NCI-H748 treated with DMSO at 0.1 percent for 48 hours (cell line): ENCODE data around the gene UBE2E3.
"Not testable (repeated sequence)": the region's sequence is repeated elsewhere in the genome, so short reads cannot be mapped to it uniquely, and the experiment has no call there.

Experiments
- DNase-seq: peaks from one replicate; lab custom pipeline; 2025; lab: John Stamatoyannopoulos, UW

The UBE2E3 gene

DNA sequence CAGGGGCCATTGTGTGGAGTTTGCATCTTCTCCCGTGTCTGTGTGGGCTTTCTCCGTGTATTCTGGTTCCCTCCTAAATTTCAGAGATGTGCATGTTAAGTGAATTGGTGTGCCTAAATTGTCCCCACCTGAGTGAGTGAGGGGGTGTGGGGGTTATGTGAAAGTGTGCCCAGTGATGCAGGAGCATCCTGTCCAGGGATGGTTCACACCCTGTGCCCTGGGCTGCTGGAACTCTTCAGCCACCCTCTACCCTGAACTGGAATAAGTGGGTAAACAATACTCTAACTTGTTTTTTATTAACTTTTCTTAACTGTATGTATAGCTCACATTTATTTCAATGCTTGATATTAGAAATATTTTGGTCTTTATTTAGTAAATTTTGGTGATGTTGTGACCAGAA is 56.0 kb downstream of the UBE2E3 start:
- DNase-seq: no peak

DNA sequence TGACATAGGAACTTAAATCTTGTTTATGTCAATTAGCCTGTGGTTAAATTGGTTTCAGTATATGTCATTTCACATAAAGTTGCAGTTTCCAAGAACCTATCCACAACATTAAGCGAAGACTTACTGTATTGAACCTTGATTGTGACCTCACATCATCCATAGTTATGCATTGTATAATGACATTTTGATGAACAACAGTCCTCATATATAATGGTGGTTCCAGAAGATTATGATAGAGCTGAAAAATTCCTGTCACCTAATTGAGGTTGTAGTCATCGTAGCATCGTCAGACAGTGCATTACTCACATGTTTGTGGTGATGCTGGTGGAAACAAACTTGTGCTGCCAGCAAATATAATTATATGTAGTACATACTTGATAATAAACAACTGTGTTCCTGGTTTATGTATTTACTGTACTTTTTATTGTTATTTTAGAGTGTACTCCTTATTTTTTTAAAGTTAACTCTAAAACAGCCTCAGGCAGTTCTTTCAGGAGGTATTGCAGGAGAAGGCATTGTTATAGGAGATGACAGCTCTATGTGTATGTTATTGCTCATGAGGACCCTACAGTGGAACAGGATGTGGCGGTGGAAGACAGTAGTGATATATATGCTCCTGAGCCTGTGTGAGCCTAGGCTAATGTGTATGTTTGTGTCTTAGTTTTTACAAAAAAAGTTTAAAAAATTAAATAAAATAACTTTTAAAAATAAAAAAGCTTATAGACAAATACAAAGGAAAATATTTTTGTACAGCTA is 56.6 kb downstream of the UBE2E3 start:
- DNase-seq: no peak

DNA sequence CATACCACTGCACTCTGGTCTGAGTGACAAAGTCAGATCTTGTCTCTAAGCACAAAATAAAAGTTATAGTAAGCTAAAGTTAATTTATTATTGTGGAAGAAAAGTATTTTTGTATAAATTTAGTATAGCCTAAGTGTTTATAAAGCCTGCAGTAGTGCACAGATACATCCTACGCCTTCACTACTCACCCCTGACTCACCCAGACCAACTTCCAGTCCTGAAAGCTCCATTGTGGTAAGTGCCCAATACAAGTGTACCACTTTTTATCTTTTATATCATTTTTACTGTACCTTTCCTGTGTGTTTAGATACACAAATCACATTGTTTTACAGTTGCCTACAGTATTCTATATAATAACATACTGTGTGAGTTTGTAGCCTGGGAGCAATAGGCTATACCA is 57.5 kb downstream of the UBE2E3 start:
- no peak for DNase-seq

DNA sequence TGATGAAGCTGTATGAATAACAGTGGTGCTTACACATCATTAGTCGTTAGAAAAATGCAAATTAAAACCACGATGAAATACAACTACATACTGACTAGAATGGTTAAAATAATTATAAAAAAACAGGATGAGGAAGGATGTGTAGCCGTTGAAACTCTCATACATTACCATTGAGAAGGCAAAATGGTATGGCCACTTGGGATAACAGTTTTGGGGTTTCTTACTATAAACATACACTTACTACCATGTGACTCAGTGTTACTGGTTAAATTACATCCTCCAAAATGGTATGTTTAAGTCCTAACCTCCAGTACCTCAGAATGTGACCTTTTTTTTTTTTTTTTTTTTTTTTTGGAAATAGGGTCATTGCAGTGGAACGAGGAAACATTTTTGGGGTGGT is 58.4 kb downstream of the UBE2E3 start:
- DNase-seq: no peak

DNA sequence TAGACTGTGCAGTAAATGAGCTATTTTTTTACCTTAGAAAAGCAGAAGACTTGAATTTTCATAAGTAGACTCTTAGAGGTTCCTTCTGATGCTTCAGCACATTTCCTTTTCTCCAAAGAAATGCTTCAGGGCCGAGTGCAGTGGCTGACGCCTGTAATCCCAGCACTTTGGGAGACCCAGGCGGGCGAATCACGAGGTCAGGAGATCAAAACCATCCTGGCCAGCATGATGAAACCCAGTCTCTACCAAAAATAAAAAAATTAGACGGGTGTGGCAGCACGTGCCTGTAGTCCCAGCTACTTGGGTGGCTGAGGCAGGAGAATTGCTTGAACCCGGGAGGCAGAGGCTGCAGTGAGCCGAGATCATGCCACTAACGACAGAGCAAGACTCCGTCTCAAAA is 60.4 kb downstream of the UBE2E3 start:
- not testable (repeated sequence) for DNase-seq

DNA sequence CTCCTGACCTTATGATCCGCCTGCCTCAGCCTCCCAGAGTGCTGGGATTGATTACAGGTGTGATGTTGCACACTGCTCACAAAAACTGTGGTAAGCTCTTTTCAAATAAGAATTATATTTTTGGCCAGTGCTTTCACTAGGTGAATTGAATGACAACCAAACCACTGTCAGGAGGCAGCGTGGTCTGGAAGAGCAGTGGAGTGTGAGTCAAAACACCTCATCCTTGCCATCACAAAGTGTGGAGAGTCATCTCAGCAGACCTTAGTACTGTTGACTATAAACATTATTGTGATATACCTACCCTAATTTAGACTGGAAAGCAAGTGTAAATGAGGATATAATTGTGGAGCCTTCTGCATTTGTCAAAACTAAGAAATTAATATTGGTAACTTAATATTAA is 61.3 kb downstream of the UBE2E3 start:
- no peak for DNase-seq

DNA sequence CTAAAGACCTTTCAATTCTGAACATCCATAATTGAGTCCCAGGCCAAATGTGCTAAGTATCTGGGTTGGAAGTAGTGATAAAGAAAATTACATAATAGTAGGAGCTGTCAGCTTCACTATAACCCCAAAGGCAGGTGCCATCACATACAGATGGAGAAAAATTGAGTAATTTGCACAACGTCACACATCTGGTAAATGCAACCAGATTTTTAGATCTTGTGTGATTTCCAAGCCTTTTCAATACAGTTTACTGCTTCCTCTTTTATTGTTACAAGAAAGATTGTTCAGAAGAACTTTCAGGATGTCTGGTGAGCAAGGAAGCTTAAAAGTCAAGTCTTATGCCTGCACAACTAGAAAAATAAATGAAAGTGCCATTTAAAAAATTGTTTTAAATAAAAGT is 62.3 kb downstream of the UBE2E3 start:
- no peak for DNase-seq

DNA sequence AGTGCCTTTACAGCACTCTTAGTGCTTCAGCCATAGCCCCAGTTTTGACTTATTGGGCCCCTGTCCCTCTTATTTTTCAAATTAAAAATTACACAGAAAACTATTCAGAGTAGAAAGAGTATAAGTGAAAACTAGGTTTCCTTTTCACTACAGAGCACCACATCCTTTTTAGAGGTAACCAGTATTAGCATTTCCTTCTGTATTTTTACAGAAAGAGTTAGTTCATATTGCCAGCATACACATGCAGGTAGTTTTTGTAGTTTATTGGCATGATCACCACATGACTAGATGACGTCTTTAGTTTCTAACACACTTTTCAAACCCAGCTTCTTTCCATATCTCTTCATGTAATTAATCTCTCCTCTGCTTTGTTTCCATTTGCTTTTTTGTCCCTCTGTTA is 66.4 kb downstream of the UBE2E3 start:
- DNase-seq: no peak

DNA sequence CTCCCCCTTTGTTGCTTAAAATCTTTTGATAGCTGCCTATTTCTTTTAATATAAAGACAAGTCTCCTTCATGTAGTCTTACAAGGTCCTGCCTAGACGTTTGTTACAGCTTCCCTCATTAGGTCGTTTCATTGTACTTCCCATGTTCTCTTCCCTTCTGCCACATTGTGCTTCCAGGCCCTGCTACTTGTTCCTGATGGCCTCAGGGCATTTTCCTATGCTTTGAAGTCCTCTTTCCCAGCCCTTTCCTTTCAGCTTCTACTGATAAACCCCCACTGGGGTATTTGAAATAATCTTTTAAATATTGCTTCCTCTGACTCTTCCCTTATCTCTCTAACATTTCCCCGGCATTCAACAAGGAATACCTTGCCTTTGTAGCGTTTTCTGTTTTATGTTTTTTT is 67.4 kb downstream of the UBE2E3 start:
- DNase-seq: no peak

DNA sequence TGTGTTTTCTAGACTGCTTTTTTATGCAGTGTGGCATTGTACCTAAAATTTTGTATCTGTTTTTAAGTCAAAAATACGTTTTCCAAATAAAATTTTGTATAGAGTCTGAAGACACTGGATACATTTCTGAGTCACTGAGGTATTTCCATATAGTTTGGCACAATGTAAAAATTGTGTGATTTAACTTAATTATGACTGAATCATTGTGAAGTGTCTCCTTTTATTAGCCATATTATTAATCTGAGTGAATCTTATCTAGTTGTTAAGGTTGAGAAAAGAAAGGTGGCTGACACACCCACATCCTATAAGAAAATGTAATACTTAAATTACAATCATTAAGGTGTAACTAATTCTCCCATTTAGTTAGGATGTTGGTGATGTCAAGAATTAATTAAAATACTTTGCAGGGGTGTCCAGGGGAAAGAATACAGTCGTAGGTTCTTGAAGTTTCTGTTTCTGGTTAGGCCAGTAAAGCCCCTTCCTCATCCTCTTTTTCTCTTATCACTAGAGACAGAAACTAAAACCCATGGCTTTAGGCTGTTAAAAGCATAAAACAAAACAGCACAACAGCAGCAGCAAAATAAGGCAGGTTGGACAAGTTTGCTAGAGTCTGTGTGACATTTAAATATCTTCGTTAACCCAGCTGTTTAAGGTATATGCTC is 71.6 kb downstream of the UBE2E3 start:
- no peak for DNase-seq

DNA sequence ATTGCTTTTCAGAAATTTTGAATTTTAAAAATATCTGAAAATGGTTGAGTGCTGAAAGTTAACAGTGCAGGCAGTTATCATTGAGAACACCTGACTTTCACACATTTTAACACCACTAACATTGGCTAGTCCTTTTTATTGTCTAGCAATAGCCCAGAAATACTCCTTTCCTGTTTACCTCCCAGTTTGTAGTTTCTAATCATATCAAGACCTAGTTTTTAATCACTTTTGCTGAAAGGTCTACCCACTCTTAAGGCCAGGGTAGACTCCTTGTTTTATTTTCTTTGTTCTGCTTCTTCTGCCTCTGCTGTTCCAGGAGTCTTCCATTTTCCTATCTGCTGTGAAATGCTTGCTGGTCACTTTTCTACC is 72.1 kb downstream of the UBE2E3 start:
- DNase-seq: no peak

DNA sequence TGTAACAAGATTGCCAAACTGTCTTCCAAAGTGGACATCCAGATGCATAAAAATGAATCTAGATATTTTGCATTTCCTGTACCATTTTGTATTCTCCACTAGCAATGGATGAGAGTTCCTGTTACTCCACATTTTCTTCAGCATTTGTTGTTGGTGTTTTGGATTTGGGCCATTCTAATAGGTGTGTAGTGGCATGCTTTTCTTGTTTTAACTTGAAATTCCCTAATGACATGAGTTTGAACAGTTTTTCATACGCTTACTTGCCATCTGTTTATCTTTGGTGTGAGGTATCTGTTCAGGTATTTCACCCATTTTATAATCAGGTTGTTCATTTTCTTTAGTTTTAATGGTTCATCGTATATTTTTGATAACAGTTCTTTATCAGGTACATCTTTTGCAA is 73.9 kb downstream of the UBE2E3 start:
- no peak for DNase-seq

DNA sequence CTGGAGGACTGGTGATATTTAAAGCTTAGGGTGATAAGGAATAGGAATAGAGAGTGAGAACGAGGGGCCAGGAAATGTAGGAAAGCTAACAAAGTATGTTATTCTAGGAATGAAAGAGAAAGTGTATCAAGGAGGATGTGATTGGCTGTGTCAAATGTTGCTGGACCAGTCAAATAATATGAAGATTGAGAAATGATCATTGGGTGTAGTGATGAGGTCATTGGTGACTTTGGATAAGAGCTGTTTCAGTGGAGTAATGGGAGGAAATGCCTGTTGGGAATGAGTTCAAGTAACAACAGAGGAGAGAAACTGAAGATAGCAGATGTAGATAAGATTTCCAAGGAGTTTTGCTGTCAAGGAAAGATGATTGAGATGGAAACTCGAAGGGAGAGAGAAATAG is 74.4 kb downstream of the UBE2E3 start:
- DNase-seq: no peak

DNA sequence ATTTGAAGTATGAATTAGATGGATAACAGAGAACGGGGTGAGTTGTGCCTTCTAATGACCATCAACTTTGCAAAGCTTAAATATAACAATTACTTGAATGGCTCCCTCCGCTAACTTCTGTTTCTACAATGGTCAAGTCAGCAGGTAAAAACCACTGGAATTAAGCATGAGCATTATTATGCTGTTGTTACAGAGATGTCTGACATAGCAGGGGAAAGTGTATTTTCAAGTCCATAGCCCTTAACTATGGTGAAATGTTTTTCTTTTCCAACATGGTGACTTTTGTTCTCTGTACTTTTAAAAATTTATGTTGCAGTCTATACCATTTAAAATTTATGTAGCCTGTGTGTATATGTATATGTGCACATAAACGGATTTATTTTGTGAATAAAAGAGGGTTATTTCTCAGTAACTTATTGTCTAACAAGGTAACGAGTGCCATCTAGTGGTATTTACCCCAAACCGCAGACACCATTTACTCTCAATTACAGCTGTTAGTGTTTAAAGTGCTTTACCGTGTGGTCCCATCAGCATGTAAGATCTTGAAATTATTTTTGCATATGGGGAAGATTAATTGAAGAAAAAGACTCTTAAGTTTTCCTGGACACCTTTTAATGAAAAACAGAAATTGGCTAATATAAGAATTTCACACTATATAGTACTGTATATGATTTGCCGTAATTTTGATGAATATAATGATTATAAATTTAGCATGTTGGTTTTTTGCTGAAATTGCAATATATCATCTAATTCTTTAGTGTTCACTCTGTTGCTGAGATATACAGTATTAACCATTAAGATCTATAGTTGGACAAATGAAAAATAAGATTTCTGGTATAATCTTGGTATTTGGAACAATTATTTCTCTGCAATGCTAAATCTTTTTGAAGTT is 78.2 kb downstream of the UBE2E3 start:
- peak; percentile 69 for DNase-seq

DNA sequence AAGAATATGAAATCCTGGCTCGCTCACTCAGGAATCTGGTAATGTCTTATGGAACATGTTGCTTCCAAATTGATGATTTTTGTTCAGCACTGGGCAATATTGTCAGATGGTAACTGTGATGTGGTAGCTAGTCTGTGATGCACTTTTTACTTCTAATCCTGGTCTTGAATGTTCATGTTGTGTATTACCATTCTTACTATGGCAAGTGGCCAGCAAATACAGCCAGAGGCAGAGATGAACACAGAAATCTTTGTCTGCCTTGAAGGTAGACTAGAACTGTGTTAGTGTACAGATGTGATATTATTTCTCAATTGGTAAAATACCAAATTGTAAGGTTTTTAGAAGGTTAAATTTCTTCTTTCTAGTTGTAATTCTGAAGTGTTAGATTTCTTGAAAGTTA is 83.3 kb downstream of the UBE2E3 start:
- DNase-seq: no peak

DNA sequence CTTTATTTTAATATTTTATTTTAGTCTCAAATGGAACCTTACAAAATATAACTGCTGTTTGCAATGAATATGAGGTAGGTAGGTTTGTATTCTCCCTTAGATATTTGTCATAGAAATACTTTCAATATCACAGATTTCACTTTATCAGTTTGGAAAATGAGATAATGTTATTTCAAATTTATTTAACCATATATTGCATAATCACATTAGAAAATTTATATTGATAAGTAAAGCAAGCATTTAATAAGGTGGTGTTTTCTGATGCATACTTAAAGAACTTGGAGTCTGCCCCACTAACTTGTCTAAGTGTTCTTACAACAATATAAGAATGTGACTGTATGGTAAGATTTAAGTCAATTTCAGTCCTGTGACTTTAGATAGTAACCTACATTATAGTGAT is 85.1 kb downstream of the UBE2E3 start:
- no peak for DNase-seq

DNA sequence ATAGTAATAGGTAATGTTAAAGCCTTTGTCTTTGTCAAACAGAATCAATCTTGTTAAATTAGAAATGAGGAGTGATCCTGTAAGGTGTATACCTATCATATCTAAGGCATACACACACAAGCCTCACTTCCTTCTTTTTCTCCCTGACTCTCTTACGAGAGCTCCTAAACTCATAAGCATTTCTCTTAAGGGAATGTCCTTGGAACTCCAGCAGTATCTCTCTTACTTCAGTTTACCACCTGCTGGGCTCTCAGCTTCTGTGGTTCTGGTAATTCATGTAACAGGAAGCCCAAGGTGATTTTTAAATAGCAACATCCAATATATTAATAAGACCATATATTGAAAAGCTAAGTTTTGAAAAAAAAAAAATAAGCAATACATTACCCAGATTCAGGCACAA is 85.9 kb downstream of the UBE2E3 start:
- no peak for DNase-seq

DNA sequence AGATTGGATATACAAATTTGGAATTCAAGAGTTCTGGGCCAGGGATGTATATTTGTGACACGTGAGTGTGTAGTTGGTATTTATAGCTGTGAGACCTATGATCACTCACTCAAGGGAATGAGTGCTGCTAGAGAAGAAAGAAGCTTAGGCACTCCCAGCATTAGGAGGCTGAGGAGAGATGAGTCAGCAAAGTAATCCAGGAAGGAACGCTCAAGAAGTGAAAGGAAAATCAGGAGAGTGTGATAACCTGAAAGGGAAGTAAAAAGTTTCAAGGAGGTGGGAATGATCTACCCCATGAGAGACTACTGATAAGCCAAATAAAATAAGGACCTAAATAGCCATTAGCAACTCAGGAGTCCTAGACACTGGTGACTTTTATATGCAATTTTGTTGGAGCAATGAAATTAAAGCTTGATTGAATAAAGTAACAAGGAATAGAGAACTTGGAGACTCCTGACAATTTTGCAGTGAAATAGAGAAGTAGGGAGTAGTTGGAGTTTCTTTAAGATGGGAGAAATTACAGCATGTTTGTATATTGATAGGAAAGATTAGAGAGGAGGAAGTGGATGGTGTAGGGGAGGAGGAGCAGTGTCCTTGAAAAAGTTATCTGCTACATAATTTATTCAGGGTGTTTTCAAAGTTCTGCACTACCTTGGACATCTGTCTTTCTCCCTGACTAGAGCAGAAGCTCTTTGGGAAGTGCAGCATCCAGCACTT is 89.9 kb downstream of the UBE2E3 start:
- DNase-seq: no peak

DNA sequence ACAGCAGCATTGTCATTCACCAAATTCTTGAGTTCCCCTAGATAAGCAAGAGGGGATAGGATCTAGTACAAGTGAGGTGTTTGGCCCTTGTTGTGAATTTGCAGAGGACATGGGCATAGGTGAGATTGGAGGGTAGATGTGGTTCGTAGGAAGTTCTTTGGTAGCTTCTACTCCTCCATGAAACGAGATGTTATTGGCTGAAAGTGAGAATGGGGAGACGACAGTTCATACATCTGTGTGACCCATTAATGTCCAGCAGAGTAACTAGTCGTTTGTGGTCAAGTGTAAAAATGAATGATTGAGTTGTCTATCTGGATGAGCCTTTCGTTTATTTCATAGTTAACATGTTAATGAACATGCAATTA is 90.4 kb downstream of the UBE2E3 start:
- no peak for DNase-seq

DNA sequence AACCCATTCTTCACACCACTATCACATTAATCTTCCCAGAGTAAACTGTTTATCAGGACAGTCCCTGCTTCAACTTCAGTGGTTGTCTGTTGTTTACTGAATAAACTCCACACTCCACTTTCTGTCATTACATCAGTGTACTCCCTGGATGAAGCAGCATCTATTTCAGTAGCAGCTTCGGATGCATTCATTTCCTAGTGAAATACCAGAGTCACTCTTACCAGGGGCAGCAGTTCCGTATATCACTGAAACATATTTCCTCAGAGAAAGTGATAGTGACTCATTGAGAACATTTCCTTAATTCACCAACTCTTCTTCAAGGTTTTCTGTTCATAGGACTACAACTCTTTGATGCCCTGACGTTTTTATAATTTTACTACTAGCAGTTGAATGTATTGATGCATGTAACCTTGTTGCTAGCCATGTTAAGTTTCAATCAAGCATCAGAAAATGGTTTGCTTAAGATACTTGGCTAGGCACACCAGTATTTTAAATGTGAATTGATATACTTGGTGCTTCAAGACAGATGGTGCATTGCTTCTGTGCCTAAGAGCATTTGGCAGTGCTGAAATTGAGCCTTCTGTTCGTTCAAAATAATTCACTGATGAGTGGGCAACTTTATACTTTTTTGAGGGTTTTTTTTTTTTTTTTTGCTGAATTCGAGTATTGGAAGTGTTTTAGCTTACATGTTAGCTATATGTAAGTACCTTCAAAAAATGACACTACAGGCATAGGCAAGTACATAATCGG is 92.3 kb downstream of the UBE2E3 start:
- no peak for DNase-seq

DNA sequence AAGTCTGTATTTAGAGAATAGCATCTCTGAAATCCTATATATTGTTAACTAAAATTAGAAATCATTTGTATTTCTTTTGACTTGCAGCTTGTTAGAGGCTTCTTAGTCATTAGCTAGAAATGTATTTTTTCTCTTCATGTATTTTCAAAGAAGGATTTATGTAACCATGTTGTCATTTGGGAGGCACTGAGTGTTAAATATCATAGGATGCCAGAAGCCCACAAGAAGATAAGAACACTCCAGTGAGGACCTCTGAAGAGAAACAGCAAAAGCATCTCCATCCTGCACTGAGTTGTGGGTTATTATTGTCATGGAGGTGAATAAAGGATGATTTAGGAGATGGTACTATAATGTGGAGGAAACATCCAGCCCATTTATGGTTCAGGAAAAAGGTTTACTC is 93.5 kb downstream of the UBE2E3 start:
- DNase-seq: no peak

DNA sequence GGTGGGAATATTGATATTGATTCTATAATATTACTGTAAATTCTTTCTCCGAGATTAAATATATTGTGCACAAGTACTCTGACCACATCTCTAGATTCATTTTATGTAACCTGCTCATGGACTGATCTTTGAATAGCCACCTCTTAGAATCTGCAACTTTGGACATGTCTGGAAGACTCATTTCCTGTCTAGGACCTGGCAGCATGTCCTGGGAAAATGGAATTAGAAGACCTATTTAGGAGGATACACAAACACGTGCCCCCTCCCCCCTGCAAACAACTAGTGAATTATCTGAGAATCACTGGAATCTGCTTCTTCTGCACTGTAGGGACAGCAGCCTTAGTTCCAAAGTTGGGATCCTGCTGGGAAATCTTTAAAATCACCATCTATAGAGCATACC is 94.1 kb downstream of the UBE2E3 start:
- no peak for DNase-seq
